Gastroesophageal sphincter (tissue), 4 donors: ENCODE data around the gene ZNF816. TPM values are rescaled to one million over a fixed set of nuclear protein-coding genes. Genes with fewer than 3 reads are reported as not detected.
"Not testable (repeated sequence)": the region's sequence is repeated elsewhere in the genome, so short reads cannot be mapped to it uniquely, and the experiment has no call there.

ENCODE experiments used
- ATAC-seq: fragments of 150-250 bp; one replicate; pipeline ENCODE4 v1.9.1; 2016; ENCODE audit warnings: mild to moderate bottlenecking, moderate library complexity
- H3K27ac ChIP-seq, 4 donors: fragments of 200-600 bp; sonication (generic) in 3 of 4; 1 replicate in 3 of 4; 2 replicates in 1 of 4; pipeline ENCODE4 v1.5.1; 2016 to 2019
- H3K27me3 ChIP-seq: fragments of 200-600 bp; sonication (generic); one replicate; pipeline ENCODE4 v1.5.1; 2019
- H3K36me3 ChIP-seq, 2 donors: fragments of 200-600 bp; sonication (generic); one replicate each; pipeline ENCODE4 v1.5.1; 2019; ENCODE audit warnings: control low read depth in 1 of 2
- H3K4me1 ChIP-seq, 3 donors: fragments of 200-600 bp; sonication (generic); 1 replicate in 2 of 3; 2 replicates in 1 of 3; pipeline ENCODE4 v1.5.1; 2016 to 2019; ENCODE audit warnings: control low read depth in 2 of 3
- H3K4me3 ChIP-seq, 2 donors: fragments of 200-600 bp; sonication (generic); one replicate each; pipeline ENCODE4 v1.5.1; 2019; ENCODE audit warnings: mild to moderate bottlenecking in 1 of 2, moderate library complexity in 1 of 2
- H3K9me3 ChIP-seq, 3 donors: fragments of 200-600 bp; sonication (generic); one replicate each; pipeline ENCODE4 v1.5.1; 2017 to 2019; ENCODE audit warnings: control low read depth in 2 of 3
- CTCF ChIP-seq, 4 experiments: fragments of 200-600 bp in 2 of 4; fragments of 450-650 bp in 2 of 4; sonication (generic) in 1 of 4; IDR thresholded peaks; one replicate each; pipeline ENCODE4 v1.5.1; 2017 to 2019; ENCODE audit warnings: antibody characterized with exemption in 4 of 4, mild to moderate bottlenecking in 2 of 4, moderate library complexity in 2 of 4
- EP300 ChIP-seq: sonication (generic); formaldehyde crosslinking; IDR thresholded peaks from one replicate; pipeline ENCODE4 v1.6.1; 2017; ENCODE audit warnings: antibody characterized with exemption, mild to moderate bottlenecking
- POLR2A ChIP-seq, 2 donors: fragments of 450-650 bp; IDR thresholded peaks; one replicate each; pipeline ENCODE4 v1.6.1; 2017; ENCODE audit warnings: antibody characterized with exemption in 2 of 2, mild to moderate bottlenecking in 2 of 2, moderate library complexity in 1 of 2
- POLR2AphosphoS5 ChIP-seq: sonication (generic); formaldehyde crosslinking; IDR thresholded peaks from one replicate; pipeline ENCODE4 v1.6.1; 2017; ENCODE audit warnings: antibody characterized with exemption
- WGBS, 2 donors: methylation state at CpG; one replicate each; pipeline ENCODE4 v1.1.5; 2018; ENCODE audit warnings: low coverage in 1 of 2; 5-methylcytosine and 5-hydroxymethylcytosine counted together
- total RNA-seq, 4 donors: library from RNA; depleted of rRNA; stranded (reverse); fragments of >200 nt; gene quantifications; one replicate each; pipeline ENCODE4 v1.1.0, GENCODE V29; 2016

ZNF816 gene
- total RNA-seq, 4 donors from 2014 or later = 5.3 to 7.8 (median 6.8) TPM

DNA sequence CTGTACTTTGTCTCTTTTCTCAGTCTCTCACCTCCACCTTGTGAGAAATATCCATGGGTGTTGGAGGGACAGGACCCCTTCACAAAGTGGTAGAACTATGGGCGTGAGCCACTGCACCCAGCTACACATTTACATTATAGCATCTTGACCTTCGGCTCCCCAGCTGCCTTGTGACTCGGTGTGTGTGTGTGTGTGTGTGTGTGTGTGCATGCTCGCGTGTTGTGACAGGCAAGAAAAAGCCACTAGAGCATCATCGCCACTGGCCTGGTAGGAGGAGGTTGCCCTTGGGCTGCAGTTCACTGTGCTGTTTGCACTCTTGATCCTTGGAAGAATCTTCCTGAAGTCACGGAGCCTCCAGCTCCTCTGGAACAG, 25.7 kb downstream of the ZNF816 start:
- Histone ChIP-seq H3K4me3 (no peak overlapping the region), H3K27ac (no peak overlapping the region), H3K27me3 (no peaks in the 10 kb centered on the region), H3K4me1 (peaks cover 0 to 6% (median 0%) of the 10 kb centered on the region in 3 donors), H3K9me3 (no peaks in the 10 kb centered on the region), H3K36me3 (peaks cover 0 to 8% of the 10 kb centered on the region in 2 donors)
- 63 to 87% methylated on average over 1 to 5 of the region's 7 CpGs for WGBS, 2 donors
- ATAC-seq = no peak
- TF ChIP-seq EP300 (no peak), POLR2A (IDR thresholded peaks at IDR 0.05) (no peak), CTCF (IDR thresholded peaks at IDR 0.05) (no peak), POLR2AphosphoS5 (no peak)

DNA sequence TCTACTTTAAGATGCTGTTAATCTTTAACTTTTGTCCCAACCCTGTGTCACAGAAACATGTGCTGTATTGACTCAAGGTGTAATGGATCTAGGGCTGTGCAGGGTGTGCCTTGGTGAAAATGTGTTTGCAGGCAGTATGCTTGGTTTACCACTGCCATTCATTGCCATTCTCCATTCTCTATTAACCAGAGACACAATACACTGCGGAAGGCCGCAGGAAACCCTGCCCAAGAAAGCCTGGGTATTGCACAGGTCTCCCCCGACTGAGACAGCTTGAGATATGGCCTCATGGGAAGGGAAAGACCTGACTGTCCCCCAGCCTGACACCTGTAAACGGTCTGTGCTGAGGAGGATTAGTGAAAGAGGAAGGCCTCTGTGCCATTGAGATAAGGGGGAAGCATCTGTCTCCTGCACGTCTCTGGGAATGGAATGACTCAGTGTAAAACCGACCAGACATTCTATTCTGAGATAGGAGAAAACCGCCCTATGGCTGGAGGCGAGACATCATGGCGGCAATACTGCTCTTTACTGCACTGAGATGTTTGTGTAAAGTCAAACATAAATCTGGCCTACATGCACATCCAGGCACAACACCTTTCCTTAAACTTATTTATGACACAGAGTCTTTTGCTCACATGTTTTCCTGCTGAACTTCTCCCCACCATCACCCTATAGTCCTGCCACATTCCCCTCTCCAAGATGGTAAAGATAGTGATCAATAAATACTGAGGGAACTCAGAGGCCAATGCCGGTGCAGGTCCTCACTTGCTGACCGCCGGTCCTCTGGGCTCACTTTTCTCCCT, 26.3 kb downstream of the ZNF816 start:
- WGBS, 2 donors = 72% methylated on average over 10 of the region's 12 CpGs; no CpG with 5 or more reads in 1 of the 2 donors
- Histone ChIP-seq H3K36me3 (peaks cover 0 to 8% of the 10 kb centered on the region in 2 donors), H3K27me3 (no peaks in the 10 kb centered on the region), H3K9me3 (no peaks in the 10 kb centered on the region), H3K27ac (no peak overlapping the region), H3K4me1 (peaks cover 0 to 2% (median 0%) of the 10 kb centered on the region in 3 donors), H3K4me3 (no peak overlapping the region)
- ATAC-seq = no peak
- TF ChIP-seq POLR2AphosphoS5 = no peak
- TF ChIP-seq POLR2A (IDR thresholded peaks at IDR 0.05) = no peak
- TF ChIP-seq CTCF (IDR thresholded peaks at IDR 0.05) = no peak

DNA sequence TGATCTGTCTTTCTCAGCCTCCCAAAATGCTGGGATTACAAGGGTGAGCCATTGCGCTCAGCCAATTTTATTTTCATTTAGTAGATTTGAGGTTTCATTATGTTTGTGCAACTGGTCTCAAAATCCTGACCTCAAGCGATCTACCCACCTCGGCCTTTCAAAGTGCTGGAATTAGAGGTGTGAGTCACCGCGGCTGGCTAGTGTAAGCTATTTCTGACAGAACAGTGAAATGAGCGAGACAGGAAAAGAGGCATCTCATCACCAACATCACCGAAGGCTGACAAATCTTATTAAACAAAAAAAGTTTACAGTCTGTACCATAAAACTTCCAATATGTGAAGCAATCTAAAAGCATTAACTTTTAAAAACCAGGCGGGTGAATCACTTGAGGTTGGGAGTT, 27.2 kb downstream of the ZNF816 start:
- 82 to 92% methylated on average over 2 to 6 of the region's 8 CpGs for WGBS, 2 donors
- Histone ChIP-seq H3K36me3 (peaks cover 0 to 8% of the 10 kb centered on the region in 2 donors), H3K27ac (no peak overlapping the region), H3K4me1 (no peaks in the 10 kb centered on the region), H3K27me3 (no peaks in the 10 kb centered on the region), H3K4me3 (no peak overlapping the region), H3K9me3 (no peaks in the 10 kb centered on the region)
- ATAC-seq = no peak
- TF ChIP-seq POLR2AphosphoS5 (no peak), EP300 (no peak), CTCF (IDR thresholded peaks at IDR 0.05) (no peak), POLR2A (IDR thresholded peaks at IDR 0.05) (no peak)

- H3K27me3 ChIP-seq, H3K9me3 ChIP-seq, H3K4me3 ChIP-seq, ATAC-seq: not testable (repeated sequence)
- peaks cover 0 to 21% of the 10 kb centered on the region in 2 donors for H3K36me3 ChIP-seq
- peaks cover 0 to 24% (median 3%) of the 10 kb centered on the region in 3 donors for H3K4me1 ChIP-seq
- H3K27ac ChIP-seq = peak overlapping the region in 2 of 4 donors; percentile 79 to 91
- WGBS, 2 donors = 80 to 97% methylated on average over 1 to 4 of the region's 9 CpGs
Observed at GRCh38 chr19:52924641-52925040, 38.0 kb downstream of the ZNF816 start.

DNA sequence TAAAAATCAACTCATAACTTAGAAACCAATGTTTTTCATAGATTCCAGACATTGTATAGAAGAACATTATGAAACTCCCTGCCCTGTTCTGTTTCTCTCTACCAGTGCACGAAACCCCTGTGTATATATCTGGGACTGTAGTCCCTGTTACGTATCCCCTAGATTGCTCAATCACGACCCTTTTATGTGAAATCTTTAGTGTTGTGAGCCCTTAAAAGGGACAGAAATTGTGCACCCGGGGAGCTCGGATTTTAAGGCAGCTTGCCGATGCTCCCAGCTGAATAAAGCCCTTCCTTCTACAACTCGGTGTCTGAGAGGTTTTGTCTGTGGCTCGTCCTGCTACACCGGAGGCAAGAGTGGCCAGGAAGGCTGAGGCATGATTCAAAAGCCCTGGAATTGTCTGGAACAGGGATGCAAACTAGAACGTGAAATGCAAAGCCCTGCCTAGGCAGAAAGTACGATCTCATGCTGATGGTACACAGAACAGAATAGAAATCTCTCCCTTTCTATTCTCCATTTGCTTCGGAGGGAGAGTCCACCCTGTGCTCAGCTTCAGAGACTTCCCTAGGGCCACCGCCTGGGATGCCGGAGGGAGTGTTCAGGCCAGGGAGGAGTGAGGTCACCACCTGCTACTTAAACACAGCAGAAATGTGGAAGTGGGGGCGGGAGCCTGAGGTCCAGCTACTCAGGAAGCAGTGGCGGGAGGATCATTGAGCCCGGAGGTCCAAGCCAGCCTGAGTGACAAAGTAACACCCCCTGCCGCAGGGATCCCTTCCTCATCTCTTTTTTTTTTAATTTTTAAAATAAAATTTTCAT, 38.7 kb downstream of the ZNF816 start:
- Histone ChIP-seq H3K4me1 (peaks cover 0 to 24% (median 3%) of the 10 kb centered on the region in 3 donors), H3K36me3 (peaks cover 0 to 16% of the 10 kb centered on the region in 2 donors), H3K9me3 (no peaks in the 10 kb centered on the region), H3K27ac (peak overlapping the region in 3 of 4 donors; percentile 79 to 91 (median 86)), H3K4me3 (peak overlapping the region; percentile 58 to 70), H3K27me3 (no peaks in the 10 kb centered on the region)
- ATAC-seq = peak; percentile 67
- 33 to 77% methylated on average over 5 to 11 of the region's 18 CpGs for WGBS, 2 donors
- TF ChIP-seq CTCF (IDR thresholded peaks at IDR 0.05) = no peak
- TF ChIP-seq EP300 = no peak
- TF ChIP-seq POLR2A (IDR thresholded peaks at IDR 0.05) = no peak
- TF ChIP-seq POLR2AphosphoS5 = no peak
